Stimulated activated CD4-positive, alpha-beta T cell treated with anti-CD3 and anti-CD28 coated beads, Interleukin-2, amount 100 ng/mL, for 48 hours (primary cell): Measurements from ENCODE around the gene ZBTB7A.

Experiments used
- DNase-seq, 2 donors: peaks; one replicate each; pipeline ENCODE4 v3.0.0-alpha.2; 2020

The ZBTB7A gene

GRCh38 chr19:4052114-4052992 lies 14.3 kb downstream of the ZBTB7A start:
- no peak for DNase-seq

GRCh38 chr19:4051175-4052101 lies 15.3 kb downstream of the ZBTB7A start:
- no peak for DNase-seq

DNA sequence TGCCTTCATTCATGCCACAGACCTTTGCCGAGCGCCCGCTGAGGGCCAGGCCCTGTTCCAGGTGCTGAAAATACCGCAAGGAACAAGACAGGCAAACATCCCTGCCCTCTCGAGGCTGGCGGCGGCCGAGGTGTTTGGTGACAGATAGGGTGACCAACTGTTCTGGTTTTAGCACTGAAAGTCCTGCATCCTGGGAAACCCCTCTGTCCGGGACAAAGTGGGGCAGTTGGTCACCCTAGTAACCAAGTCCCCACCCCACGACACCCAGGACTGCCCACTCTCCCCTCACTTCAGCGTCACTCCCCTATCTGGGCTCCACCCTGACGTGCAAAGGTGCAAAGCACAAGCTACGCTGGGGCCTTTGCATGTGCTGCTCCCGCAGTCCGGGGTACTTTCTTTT lies 17.3 kb downstream of the ZBTB7A start:
- no peak for DNase-seq

GRCh38 chr19:4046946-4047683 lies 19.6 kb downstream of the ZBTB7A start:
- no peak for DNase-seq

DNA sequence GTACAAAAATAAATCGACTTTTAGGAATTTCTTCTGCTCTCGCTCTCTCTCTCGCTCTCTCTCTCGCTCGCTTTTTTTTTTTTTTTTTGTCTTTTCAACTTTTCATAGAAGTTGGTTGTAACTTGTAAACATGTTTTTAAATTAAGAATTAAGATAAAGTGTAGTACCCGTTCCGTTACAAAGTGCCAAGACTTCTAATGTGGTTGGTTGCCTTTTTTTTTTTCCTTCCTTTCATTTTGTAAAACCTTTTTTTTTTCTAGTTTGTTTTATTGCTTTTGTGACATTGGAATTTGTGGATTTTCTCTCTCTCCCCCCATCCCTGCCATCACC lies 20.4 kb downstream of the ZBTB7A start:
- DNase-seq = no peak

DNA sequence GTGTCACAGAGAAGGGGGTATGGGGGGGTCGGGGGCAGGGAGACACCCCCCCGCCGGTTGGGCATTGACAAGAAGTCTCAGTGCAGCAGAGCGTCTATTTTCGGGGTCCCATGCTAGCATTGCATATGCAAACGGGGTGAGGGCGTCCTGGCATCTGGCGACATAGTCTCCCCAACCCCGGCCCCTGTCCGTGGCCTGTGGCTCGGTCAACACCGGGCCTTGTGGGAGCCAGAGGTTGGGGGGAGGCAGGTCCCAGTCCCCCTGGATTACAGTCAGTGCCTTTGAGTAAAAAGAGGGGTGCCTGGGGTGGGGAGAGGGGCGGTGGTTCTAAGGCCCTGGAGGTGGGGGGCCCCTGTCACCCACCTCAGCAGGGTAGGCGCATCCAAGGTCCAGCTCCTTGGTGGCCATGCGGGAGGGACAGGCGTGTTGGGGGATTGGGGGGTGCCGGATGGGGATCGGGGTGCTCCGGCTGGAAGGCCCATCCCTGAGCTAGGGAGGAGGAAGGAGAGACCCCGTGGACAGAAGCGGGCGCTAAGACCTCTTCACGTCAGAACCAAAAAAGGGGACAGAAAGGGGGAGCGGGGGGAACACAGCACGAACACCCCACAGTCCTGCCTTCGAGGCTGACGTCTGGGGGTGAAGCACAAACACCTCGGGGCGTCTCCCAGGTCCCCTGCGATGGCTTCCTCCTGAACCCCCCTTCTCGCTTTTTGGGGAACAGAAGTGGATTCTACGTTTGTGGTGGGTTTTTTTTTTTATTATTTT lies 20.9 kb downstream of the ZBTB7A start:
- DNase-seq = no peak

DNA sequence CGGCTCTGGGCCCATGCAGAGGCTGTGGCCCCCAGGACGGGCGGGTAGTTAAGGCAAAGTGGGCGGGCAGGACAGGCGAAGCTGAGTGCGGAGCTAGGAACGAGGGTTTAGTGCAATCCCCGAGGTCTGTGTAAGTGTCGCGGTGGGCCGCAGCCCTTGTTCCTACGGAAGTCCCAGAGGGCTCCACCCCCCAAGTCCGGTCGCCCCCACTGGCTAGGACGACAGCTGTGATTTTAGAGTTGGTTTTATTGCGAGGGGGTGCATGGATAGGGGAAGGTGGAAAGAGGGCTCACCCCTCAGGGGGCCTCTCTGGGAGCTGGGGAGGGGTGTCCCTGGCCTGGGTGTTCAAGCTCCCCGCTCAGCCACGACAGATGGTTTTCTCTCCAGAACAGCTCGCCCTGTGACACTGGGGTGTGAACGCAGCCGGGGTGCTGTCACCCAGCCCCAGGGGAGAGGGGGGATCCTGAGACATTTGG lies 21.7 kb downstream of the ZBTB7A start:
- no peak for DNase-seq

DNA sequence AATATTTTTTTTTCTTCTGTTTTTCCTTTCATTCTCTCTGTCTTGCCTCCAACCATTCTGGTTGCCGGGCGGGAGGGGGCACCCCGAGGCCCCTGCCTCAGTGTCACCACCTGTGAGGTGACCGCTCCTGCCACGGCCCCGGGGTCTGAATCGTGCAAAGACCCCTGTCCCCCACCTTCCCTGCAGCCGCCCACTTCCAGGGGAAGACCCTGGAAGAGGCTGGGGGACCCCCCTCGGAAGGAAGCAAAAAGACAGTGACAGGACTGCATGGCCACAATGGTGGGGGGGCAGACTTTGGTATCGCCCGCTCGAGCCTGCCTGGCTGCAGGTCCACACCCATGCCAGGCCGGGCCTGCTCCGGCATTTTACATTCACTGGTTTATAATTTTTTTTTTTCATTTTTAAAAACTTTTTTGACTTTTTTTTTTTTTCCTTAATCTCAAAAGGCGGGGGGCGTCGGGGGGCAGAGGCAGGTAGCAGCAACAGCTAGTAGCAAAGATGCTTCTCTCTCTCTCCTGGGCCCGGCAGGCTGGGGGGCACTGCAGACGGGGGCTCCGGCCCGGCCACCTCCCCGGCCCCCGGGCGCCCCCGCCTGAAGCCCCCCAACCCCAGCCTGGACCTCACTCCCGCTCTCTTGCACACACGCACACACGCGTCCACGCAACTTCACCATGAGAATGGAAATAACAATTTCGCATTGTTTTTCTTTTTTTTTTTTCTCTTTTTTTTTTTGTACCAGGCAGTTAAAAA lies 22.6 kb downstream of the ZBTB7A start:
- DNase-seq = no peak

DNA sequence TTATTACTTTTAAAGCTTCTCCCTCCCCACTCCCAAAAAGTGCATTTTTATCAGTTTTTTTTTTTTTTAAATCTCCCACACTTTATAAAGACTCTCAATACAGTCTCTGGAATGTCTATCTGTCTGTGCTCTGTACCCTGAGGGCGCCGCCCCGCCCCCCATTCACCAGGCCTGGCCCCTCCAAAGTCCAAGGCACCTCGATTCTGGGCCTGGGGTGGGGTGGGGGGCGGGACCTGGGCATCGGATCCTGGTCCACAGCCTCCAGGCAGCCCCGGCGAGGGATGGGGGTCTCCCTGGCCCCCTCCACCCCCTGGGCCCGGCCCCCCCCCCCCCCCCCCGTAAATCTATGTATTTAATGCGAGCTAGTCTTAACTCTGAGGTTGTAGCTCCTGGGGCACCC lies 23.3 kb downstream of the ZBTB7A start:
- DNase-seq = no peak

GRCh38 chr19:4042731-4043082 lies 24.0 kb downstream of the ZBTB7A start:
- no peak for DNase-seq

GRCh38 chr19:4042064-4042730 lies 24.5 kb downstream of the ZBTB7A start:
- no peak for DNase-seq

GRCh38 chr19:4038661-4039423 lies 27.9 kb downstream of the ZBTB7A start:
- DNase-seq = no peak

DNA sequence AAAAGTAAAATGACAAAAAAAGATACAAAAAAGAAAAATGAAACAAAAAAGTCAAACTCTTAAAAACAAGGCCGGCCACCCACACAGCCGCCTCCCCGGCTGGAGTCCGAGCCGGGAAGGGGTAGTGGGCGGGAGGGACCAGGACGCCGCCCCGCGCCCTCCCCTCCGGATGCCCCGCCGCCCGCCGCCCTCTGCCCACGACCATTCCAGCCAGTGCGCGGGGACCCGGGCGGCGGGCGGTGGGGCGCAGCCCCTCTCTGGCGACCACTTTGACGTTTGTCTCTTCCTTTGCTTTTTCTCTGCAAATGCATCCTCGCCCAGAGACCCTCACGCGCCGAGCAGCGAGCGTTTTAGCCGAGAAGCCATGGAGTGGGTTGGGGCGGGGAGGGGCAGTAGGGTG lies 28.6 kb downstream of the ZBTB7A start:
- no peak for DNase-seq

- DNase-seq = no peak
These were observed 29.3 kb downstream of the ZBTB7A start for GRCh38 chr19:4037301-4037949.

DNA sequence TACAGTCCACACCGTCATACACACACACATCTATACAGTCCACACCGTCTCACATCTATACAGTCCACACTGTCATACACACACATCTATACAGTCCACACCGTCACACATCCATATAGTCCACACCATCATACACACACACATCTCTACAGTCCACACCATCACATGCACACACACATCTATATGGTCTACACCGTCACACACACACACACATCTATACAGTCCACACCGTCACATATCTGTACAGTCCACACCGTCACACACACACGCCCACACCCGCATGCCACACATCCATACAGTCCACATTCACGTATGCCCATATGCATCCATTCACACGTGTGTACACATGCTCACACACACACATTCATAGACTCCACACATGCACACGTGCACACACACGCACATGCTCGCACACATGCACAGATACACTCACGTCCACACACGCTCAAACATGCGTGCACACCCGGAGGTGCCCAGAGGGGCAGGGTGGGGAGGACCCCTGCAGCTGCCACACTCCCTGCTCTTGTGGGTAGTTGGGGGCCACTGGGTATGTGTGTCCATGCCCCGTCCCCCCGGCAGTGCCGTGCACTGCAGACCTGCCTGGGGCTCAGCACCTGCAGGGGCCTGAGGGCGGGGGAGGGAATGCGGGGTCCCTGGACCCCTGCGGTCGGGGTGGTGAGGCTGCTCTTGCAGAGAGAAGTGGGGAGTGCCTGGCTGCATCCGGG lies 30.0 kb downstream of the ZBTB7A start:
- DNase-seq = no peak

DNA sequence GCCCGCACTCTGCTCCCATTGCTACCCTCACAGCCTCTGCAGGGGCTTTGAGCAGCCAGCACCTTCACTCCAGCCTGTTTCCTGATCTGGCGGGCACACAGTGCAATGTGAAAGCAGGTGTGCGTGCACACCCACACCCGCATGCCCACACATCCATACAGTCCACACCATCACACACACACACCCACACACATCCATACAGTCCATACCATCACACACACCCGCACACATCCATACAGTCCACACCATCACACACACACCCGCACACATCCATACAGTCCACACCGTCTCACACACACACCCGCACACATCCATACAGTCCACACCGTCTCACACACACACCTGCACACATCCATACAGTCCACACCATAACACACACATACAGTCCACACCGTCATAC lies 31.1 kb downstream of the ZBTB7A start:
- DNase-seq = no peak

GRCh38 chr19:4035018-4035566 lies 31.6 kb downstream of the ZBTB7A start:
- no peak for DNase-seq
